ENCODE data around the gene SEL1L2. TPM values are rescaled to one million over a fixed set of nuclear protein-coding genes. Genes with fewer than 3 reads are reported as not detected.
A peak's percentile ranks its signal among the peaks of the same experiment; 100 is the strongest.
"Not testable (repeated sequence)": the region's sequence is repeated elsewhere in the genome, so short reads cannot be mapped to it uniquely, and the experiment has no call there.

Gene SEL1L2
- total RNA-seq, 1 donor from 2014 or later = not detected

GRCh38 chr20:13995086-13995665 lies 4.8 kb upstream of the SEL1L2 start, which contains the start of gene MACROD2:
TSS of gene MACROD2 (plus strand) at chr20:13995516.
- TF ChIP-seq CTCF (IDR thresholded peaks at IDR 0.05) = no peak
- Mint-ChIP-seq H3K27me3 (peaks cover 19% of the 10 kb centered on the region), H3K9me3 (peaks cover 14% of the 10 kb centered on the region), H3K4me1 (peaks cover 3% of the 10 kb centered on the region), H3K27ac (no peak within 1 kb of the TSS), H3K4me3 (peak within 1 kb of the TSS; percentile 44), H3K36me3 (ENCODE audit: low read depth) (no peaks in the 10 kb centered on the region)
- ATAC-seq (ENCODE audit: low read depth) = no peak
- CTCF ChIA-PET = no interaction called here
- intact Hi-C loops (cut with micrococcal nuclease) = no loop called here
- no peak for DNase-seq
- POLR2A ChIA-PET = no interaction called here

- intact Hi-C loops (cut with micrococcal nuclease); POLR2A ChIA-PET; CTCF ChIA-PET: not testable (repeated sequence)
These were observed 1.5 kb upstream of the SEL1L2 start for GRCh38 chr20:13991955-13992354.

GRCh38 chr20:13991311-13991710 lies 897 bp upstream of the SEL1L2 start:
- DNase-seq = no peak
- no peak for ATAC-seq (ENCODE audit: low read depth)
- ChIA-PET POLR2A (no interaction called here), CTCF (no interaction called here)
- H3K9me3 Mint-ChIP-seq = peaks cover 14% of the 10 kb centered on the region
- H3K4me3 Mint-ChIP-seq = no peak overlapping the region
- H3K27me3 Mint-ChIP-seq = peaks cover 3% of the 10 kb centered on the region
- peaks cover 3% of the 10 kb centered on the region for H3K4me1 Mint-ChIP-seq
- TF ChIP-seq CTCF (IDR thresholded peaks at IDR 0.05) = no peak
- intact Hi-C loops (cut with micrococcal nuclease) = no loop called here
- no peak overlapping the region for H3K27ac Mint-ChIP-seq
- no peaks in the 10 kb centered on the region for H3K36me3 Mint-ChIP-seq (ENCODE audit: low read depth)

More at GRCh38 chr20:13991955-13992354, 1.5 kb upstream of the SEL1L2 start:
- not testable (repeated sequence) for H3K4me1 Mint-ChIP-seq; H3K36me3 Mint-ChIP-seq (ENCODE audit: low read depth); DNase-seq; H3K27me3 Mint-ChIP-seq; H3K27ac Mint-ChIP-seq; ATAC-seq (ENCODE audit: low read depth); H3K4me3 Mint-ChIP-seq
- H3K9me3 Mint-ChIP-seq = peaks cover 14% of the 10 kb centered on the region

- no peak overlapping the region for H3K4me3 Mint-ChIP-seq
- TF ChIP-seq CTCF (IDR thresholded peaks at IDR 0.05) = no peak
- H3K27ac Mint-ChIP-seq = no peak overlapping the region
These were observed 6.2 kb downstream of the SEL1L2 start for GRCh38 chr20:13984211-13984610.

GRCh38 chr20:13960525-13960924 lies 29.9 kb downstream of the SEL1L2 start:
- ATAC-seq (ENCODE audit: low read depth) = no peak
- TF ChIP-seq CTCF (IDR thresholded peaks at IDR 0.05) = no peak
- H3K4me1 Mint-ChIP-seq = no peaks in the 10 kb centered on the region
- H3K36me3 Mint-ChIP-seq (ENCODE audit: low read depth) = no peaks in the 10 kb centered on the region
- H3K9me3 Mint-ChIP-seq = no peaks in the 10 kb centered on the region
- POLR2A ChIA-PET = no interaction called here
- intact Hi-C loops (cut with micrococcal nuclease) = no loop called here
- no peak overlapping the region for H3K4me3 Mint-ChIP-seq
- CTCF ChIA-PET = no interaction called here
- H3K27ac Mint-ChIP-seq = no peak overlapping the region
- no peak for DNase-seq
- H3K27me3 Mint-ChIP-seq = no peaks in the 10 kb centered on the region

More at GRCh38 chr20:13984211-13984610, 6.2 kb downstream of the SEL1L2 start:
- peaks cover 3% of the 10 kb centered on the region for H3K9me3 Mint-ChIP-seq
- ATAC-seq (ENCODE audit: low read depth) = no peak
- POLR2A ChIA-PET = no interaction called here
- intact Hi-C loops (cut with micrococcal nuclease) = no loop called here
- H3K36me3 Mint-ChIP-seq (ENCODE audit: low read depth) = no peaks in the 10 kb centered on the region
- CTCF ChIA-PET = no interaction called here
- no peaks in the 10 kb centered on the region for H3K27me3 Mint-ChIP-seq
- DNase-seq = no peak
- H3K4me1 Mint-ChIP-seq = no peaks in the 10 kb centered on the region

- Mint-ChIP-seq H3K4me1 (no peaks in the 10 kb centered on the region), H3K36me3 (ENCODE audit: low read depth) (no peaks in the 10 kb centered on the region), H3K4me3 (no peak overlapping the region), H3K27ac (no peak overlapping the region), H3K9me3 (no peaks in the 10 kb centered on the region), H3K27me3 (no peaks in the 10 kb centered on the region)
- intact Hi-C loops (cut with micrococcal nuclease) = no loop called here
- no peak for TF ChIP-seq CTCF (IDR thresholded peaks at IDR 0.05)
- ChIA-PET CTCF (no interaction called here), POLR2A (no interaction called here)
- no peak for ATAC-seq (ENCODE audit: low read depth)
- DNase-seq = no peak
These were observed 30.3 kb downstream of the SEL1L2 start for GRCh38 chr20:13960119-13960518.
